HG03442 (cell line): ENCODE measurements around the gene MIOX.

Source experiments
- ATAC-seq: cut with Tn5 transposase; IDR thresholded peaks from one replicate; pipeline ENCODE4 v1.9.1; 2021; ENCODE audit warnings: mild to moderate bottlenecking, moderate library complexity; ENCODE audit not compliant: unreplicated experiment

MIOX gene

GRCh38 chr22:50473088-50473487 is 13.6 kb upstream of the MIOX start:
- no peak for ATAC-seq

GRCh38 chr22:50473855-50474671 is 12.6 kb upstream of the MIOX start:
- no peak for ATAC-seq

- ATAC-seq, result peak; percentile 70
Observed at GRCh38 chr22:50474710-50475651, 11.7 kb upstream of the MIOX start, which contains the start of gene SBF1. Gene SBF1, minus strand, starts transcription at chr22:50475035. Its CDS starts 195 bp downstream, at chr22:50474840.

- no peak for ATAC-seq
Observed at GRCh38 chr22:50475652-50476002, 11.0 kb upstream of the MIOX start.

DNA sequence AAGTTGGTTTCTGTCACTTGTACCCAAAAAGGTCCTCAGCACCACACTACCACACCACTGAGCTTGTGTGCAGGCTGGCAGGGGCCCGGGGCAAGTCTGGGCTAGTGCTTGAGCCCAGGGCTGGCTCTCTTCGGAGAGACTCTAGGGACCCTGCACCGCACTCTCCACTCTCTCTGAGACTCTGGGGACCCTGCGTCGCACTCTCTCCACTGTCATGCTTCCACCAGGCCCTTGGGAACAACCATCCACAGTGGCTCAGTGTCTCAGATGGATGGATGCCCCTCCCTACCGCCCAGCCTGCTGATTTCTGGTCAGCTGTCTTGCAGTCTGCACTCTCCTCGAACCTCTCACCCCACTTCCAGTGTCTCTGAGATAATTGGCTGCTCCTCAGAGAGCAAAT is 9.8 kb upstream of the MIOX start:
- ATAC-seq, result no peak

DNA sequence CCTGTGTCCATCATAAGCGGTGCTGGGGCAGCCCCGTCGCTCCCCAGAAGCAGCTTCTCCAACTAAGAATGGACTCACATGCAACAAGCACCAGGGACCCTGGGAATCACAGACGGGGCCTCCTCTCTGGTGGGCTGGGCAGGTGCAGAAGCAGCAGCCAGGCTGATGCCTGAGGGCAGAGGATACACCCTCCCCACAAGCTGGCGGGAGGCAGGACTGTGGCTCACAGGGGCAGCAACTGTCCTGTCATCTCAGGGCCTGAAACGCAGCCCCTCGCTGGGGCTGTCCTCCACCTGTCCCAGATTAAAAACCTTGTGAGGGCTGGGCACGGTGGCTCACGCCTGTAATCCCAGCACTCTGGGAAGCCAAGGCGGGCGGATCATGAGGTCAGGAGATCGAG is 8.7 kb upstream of the MIOX start:
- no peak for ATAC-seq

DNA sequence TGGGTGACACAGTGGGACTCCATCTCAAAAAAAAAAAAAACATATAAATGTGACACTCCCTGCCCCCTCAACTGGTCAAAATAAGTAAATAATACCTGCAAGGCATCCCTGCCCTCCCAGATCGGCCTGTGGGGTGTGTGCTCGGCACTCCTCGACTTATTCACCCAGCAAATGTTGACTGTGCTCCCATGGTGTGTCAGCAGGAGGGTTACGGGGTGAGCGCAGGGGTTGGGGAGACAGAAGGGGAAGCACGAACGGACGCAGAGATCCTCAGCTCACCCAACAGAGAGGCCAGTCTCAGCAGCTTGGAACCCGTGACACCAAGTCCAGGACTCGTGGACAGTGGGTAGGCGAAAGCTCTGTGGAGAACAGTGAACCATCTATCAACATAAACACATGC is 6.9 kb upstream of the MIOX start:
- no peak for ATAC-seq

- no peak for ATAC-seq
Observed at GRCh38 chr22:50481045-50481439, 5.6 kb upstream of the MIOX start.

- no peak for ATAC-seq
Observed at GRCh38 chr22:50481440-50482106, 5.1 kb upstream of the MIOX start, which contains the start of gene ADM2. Gene ADM2, plus strand, starts transcription at chr22:50481543. Its CDS starts 305 bp downstream, at chr22:50481848.

GRCh38 chr22:50482107-50483074 is 4.3 kb upstream of the MIOX start:
- ATAC-seq, result no peak

GRCh38 chr22:50483106-50483505 is 3.6 kb upstream of the MIOX start:
- no peak for ATAC-seq

GRCh38 chr22:50483556-50483955 is 3.1 kb upstream of the MIOX start:
- ATAC-seq, result no peak

- ATAC-seq, result no peak
Observed at GRCh38 chr22:50483977-50484853, 2.4 kb upstream of the MIOX start.

GRCh38 chr22:50485221-50486131 is 1.2 kb upstream of the MIOX start:
- no peak for ATAC-seq

GRCh38 chr22:50487290-50488005 is 789 bp downstream of the MIOX start:
- no peak for ATAC-seq

- no peak for ATAC-seq
Observed at GRCh38 chr22:50488006-50488677, 1.5 kb downstream of the MIOX start.

- ATAC-seq, result no peak
Observed at GRCh38 chr22:50488886-50489285, 2.2 kb downstream of the MIOX start.
